ENCODE results near the gene ANGPTL4.

GRCh38 chr19:8358948-8359347 is 5.0 kb upstream of the ANGPTL4 start:
- TF ChIP-seq FOXM1 (IDR thresholded peaks at IDR 0.05; ENCODE audit: borderline replicate concordance) (no peak), ZNF384 (IDR thresholded peaks at IDR 0.05) (no peak)
